Smooth muscle cell of trachea (primary cell): ENCODE results near the gene SELENOK. TPM values are rescaled to one million over a fixed set of nuclear protein-coding genes. Genes with fewer than 3 reads are reported as not detected.

ENCODE experiments used
- total RNA-seq: library from RNA; depleted of rRNA; stranded (reverse); fragments of >200 nt; gene quantifications from 2 replicates; pipeline ENCODE4 v1.2.1, GENCODE V29; 2014

The SELENOK gene
- 10.9 and 21.8 TPM in 2 replicates for total RNA-seq

GRCh38 chr3:53891497-53892285 lies at the start of gene SELENOK:
Gene SELENOK, minus strand, starts transcription at chr3:53891859.

GRCh38 chr3:53881691-53882593 lies 9.7 kb downstream of the SELENOK start, which contains the start of gene ACTR8:
Gene ACTR8, minus strand, starts transcription at chr3:53882152. Its CDS starts 51 bp downstream, at chr3:53882101.

GRCh38 chr3:53846134-53846850 lies 45.4 kb downstream of the SELENOK start, which contains the start of the genes CHDH and IL17RB:
Gene CHDH, minus strand, starts transcription at chr3:53846419. Its CDS starts 22,411 bp downstream, at chr3:53824008.
Gene IL17RB, plus strand, starts transcription at chr3:53846568. Its CDS starts 21 bp downstream, at chr3:53846589.

Other genes with a start within 250 kb of the SELENOK start
- gene CHDH, start 45.4 kb downstream of the SELENOK start, total RNA-seq = 0.15 and 0.99 TPM in 2 replicates
- under 0.01 and 0.17 TPM in 2 replicates for gene IL17RB, start 45.3 kb downstream of the SELENOK start, total RNA-seq
- 35.2 and 60.4 TPM in 2 replicates for gene ACTR8, start 9.7 kb downstream of the SELENOK start, total RNA-seq
- under 0.01 and 0.15 TPM in 2 replicates for gene CACNA2D3, start 230.7 kb upstream of the SELENOK start, total RNA-seq